Activated T-helper 2 cell treated with anti-CD3 and anti-CD28 coated beads, Interferon-gamma antibody, Interleukin-2, Interleukin-4, amounts not matched to agents 10 μg/mL and 5 μg/mL and 100 μg/mL, durations not matched to agents 14 hours and 24 hours and 36 hours (primary cell): ENCODE results near the gene SLPI. TPM values are rescaled to one million over a fixed set of nuclear protein-coding genes. Genes with fewer than 3 reads are reported as not detected.
A peak's percentile ranks its signal among the peaks of the same experiment; 100 is the strongest.

Source experiments
- DNase-seq: peaks from one replicate; pipeline ENCODE4 v3.0.0; 2021; ENCODE audit warnings: low spot score
- H3K27ac Mint-ChIP-seq: one replicate; pipeline ENCODE4 v1.8.0; 2021; ENCODE audit warnings: mixed read lengths
- H3K27me3 Mint-ChIP-seq: one replicate; pipeline ENCODE4 v1.8.0; 2021; ENCODE audit warnings: low read depth, mixed read lengths
- H3K36me3 Mint-ChIP-seq: one replicate; pipeline ENCODE4 v1.8.0; 2021; ENCODE audit warnings: low read depth, mixed read lengths
- H3K4me1 Mint-ChIP-seq: one replicate; pipeline ENCODE4 v1.8.0; 2021; ENCODE audit warnings: low read depth, mixed read lengths
- H3K4me3 Mint-ChIP-seq: one replicate; pipeline ENCODE4 v1.8.0; 2021; ENCODE audit warnings: low read depth, mild to moderate bottlenecking, moderate library complexity, mixed read lengths
- H3K9me3 Mint-ChIP-seq: one replicate; pipeline ENCODE4 v1.8.0; 2021; ENCODE audit warnings: mixed read lengths
- intact Hi-C: fragments of 100-400 bp; cut with micrococcal nuclease; formaldehyde crosslinking; loops from one replicate; pipeline ENCODE4 v1.15.1; 2023
- total RNA-seq: library from RNA; stranded (reverse); gene quantifications from 2 replicates; pipeline ENCODE4 v1.2.3, GENCODE V29; 2022

The SLPI gene
- total RNA-seq, 1 donor from 2014 or later: not detected

- Mint-ChIP-seq H3K4me1 (peaks cover 8% of the 10 kb centered on the region), H3K9me3 (no peaks in the 10 kb centered on the region), H3K36me3 (no peaks in the 10 kb centered on the region), H3K4me3 (no peak overlapping the region), H3K27me3 (peaks cover 29% of the 10 kb centered on the region), H3K27ac (no peak overlapping the region)
- DNase-seq: peak; percentile 57
- intact Hi-C loops: loop anchor here (5.0 kb wide), 3 partner anchors 54 to 194 kb away; no protein-coding TSS in a partner anchor
These were observed 36.5 kb upstream of the SLPI start for GRCh38 chr20:45290677-45291355.

GRCh38 chr20:45289942-45290676, 35.7 kb upstream of the SLPI start:
- intact Hi-C loops: loop anchor here (5.0 kb wide), 3 partner anchors 53 to 193 kb away; no protein-coding TSS in a partner anchor
- H3K4me1 Mint-ChIP-seq: peaks cover 8% of the 10 kb centered on the region
- no peaks in the 10 kb centered on the region for H3K36me3 Mint-ChIP-seq
- DNase-seq: no peak
- H3K27ac Mint-ChIP-seq: no peak overlapping the region
- H3K27me3 Mint-ChIP-seq: peaks cover 29% of the 10 kb centered on the region
- no peak overlapping the region for H3K4me3 Mint-ChIP-seq
- H3K9me3 Mint-ChIP-seq: no peaks in the 10 kb centered on the region

GRCh38 chr20:45288860-45289259, 34.5 kb upstream of the SLPI start:
- intact Hi-C loops: no loop called here
- H3K36me3 Mint-ChIP-seq: no peaks in the 10 kb centered on the region
- H3K4me1 Mint-ChIP-seq: peaks cover 7% of the 10 kb centered on the region
- no peak overlapping the region for H3K4me3 Mint-ChIP-seq
- H3K27me3 Mint-ChIP-seq: peaks cover 30% of the 10 kb centered on the region
- no peak overlapping the region for H3K27ac Mint-ChIP-seq
- no peaks in the 10 kb centered on the region for H3K9me3 Mint-ChIP-seq
- DNase-seq: no peak

GRCh38 chr20:45288376-45288775, 34.0 kb upstream of the SLPI start:
- DNase-seq: no peak
- Mint-ChIP-seq H3K27ac (no peak overlapping the region), H3K27me3 (peaks cover 31% of the 10 kb centered on the region), H3K9me3 (no peaks in the 10 kb centered on the region), H3K36me3 (no peaks in the 10 kb centered on the region), H3K4me3 (no peak overlapping the region), H3K4me1 (peaks cover 6% of the 10 kb centered on the region)
- intact Hi-C loops: no loop called here

- H3K4me3 Mint-ChIP-seq: no peak overlapping the region
- no peaks in the 10 kb centered on the region for H3K9me3 Mint-ChIP-seq
- no peaks in the 10 kb centered on the region for H3K4me1 Mint-ChIP-seq
- no peaks in the 10 kb centered on the region for H3K36me3 Mint-ChIP-seq
- H3K27ac Mint-ChIP-seq: no peak overlapping the region
- intact Hi-C loops: no loop called here
- peaks cover 17% of the 10 kb centered on the region for H3K27me3 Mint-ChIP-seq
- DNase-seq: no peak
These were observed 29.2 kb upstream of the SLPI start for GRCh38 chr20:45283551-45284057.

- Mint-ChIP-seq H3K9me3 (no peaks in the 10 kb centered on the region), H3K36me3 (no peaks in the 10 kb centered on the region), H3K4me3 (no peak overlapping the region), H3K4me1 (no peaks in the 10 kb centered on the region), H3K27ac (no peak overlapping the region), H3K27me3 (peaks cover 17% of the 10 kb centered on the region)
- intact Hi-C loops: no loop called here
- DNase-seq: no peak
These were observed 28.6 kb upstream of the SLPI start for GRCh38 chr20:45282700-45283550.

GRCh38 chr20:45279992-45280391, 25.6 kb upstream of the SLPI start:
- no peaks in the 10 kb centered on the region for H3K4me1 Mint-ChIP-seq
- H3K4me3 Mint-ChIP-seq: no peak overlapping the region
- no peaks in the 10 kb centered on the region for H3K9me3 Mint-ChIP-seq
- H3K36me3 Mint-ChIP-seq: no peaks in the 10 kb centered on the region
- DNase-seq: no peak
- intact Hi-C loops: no loop called here
- peaks cover 22% of the 10 kb centered on the region for H3K27me3 Mint-ChIP-seq
- no peak overlapping the region for H3K27ac Mint-ChIP-seq

- Mint-ChIP-seq H3K27ac (no peak overlapping the region), H3K4me1 (no peaks in the 10 kb centered on the region), H3K27me3 (peaks cover 44% of the 10 kb centered on the region), H3K9me3 (no peaks in the 10 kb centered on the region), H3K4me3 (no peak overlapping the region), H3K36me3 (no peaks in the 10 kb centered on the region)
- intact Hi-C loops: no loop called here
- DNase-seq: no peak
These were observed 21.0 kb upstream of the SLPI start for GRCh38 chr20:45275338-45275737.

- Mint-ChIP-seq H3K36me3 (no peaks in the 10 kb centered on the region), H3K27me3 (peaks cover 48% of the 10 kb centered on the region), H3K4me3 (no peak overlapping the region), H3K4me1 (no peaks in the 10 kb centered on the region), H3K27ac (no peak overlapping the region), H3K9me3 (no peaks in the 10 kb centered on the region)
- DNase-seq: no peak
- intact Hi-C loops: no loop called here
These were observed 15.4 kb upstream of the SLPI start for GRCh38 chr20:45269754-45270270.

GRCh38 chr20:45269056-45269455, 14.7 kb upstream of the SLPI start:
- Mint-ChIP-seq H3K9me3 (no peaks in the 10 kb centered on the region), H3K4me3 (no peak overlapping the region), H3K4me1 (no peaks in the 10 kb centered on the region), H3K27me3 (peaks cover 47% of the 10 kb centered on the region), H3K27ac (no peak overlapping the region), H3K36me3 (no peaks in the 10 kb centered on the region)
- no peak for DNase-seq
- intact Hi-C loops: no loop called here

- Mint-ChIP-seq H3K9me3 (no peaks in the 10 kb centered on the region), H3K4me1 (no peaks in the 10 kb centered on the region), H3K36me3 (no peaks in the 10 kb centered on the region), H3K27me3 (peaks cover 46% of the 10 kb centered on the region), H3K4me3 (no peak overlapping the region), H3K27ac (no peak overlapping the region)
- intact Hi-C loops: no loop called here
- no peak for DNase-seq
These were observed 14.2 kb upstream of the SLPI start for GRCh38 chr20:45268531-45268930.

GRCh38 chr20:45266977-45267376, 12.6 kb upstream of the SLPI start:
- Mint-ChIP-seq H3K4me1 (no peaks in the 10 kb centered on the region), H3K27me3 (peaks cover 46% of the 10 kb centered on the region), H3K36me3 (no peaks in the 10 kb centered on the region), H3K27ac (no peak overlapping the region), H3K4me3 (no peak overlapping the region), H3K9me3 (no peaks in the 10 kb centered on the region)
- intact Hi-C loops: no loop called here
- DNase-seq: no peak
